H1 (cell line): ENCODE data around the gene ABHD11. TPM values are rescaled to one million over a fixed set of nuclear protein-coding genes. Genes with fewer than 3 reads are reported as not detected.
A peak's percentile ranks its signal among the peaks of the same experiment; 100 is the strongest.

Experiments
- CTCF ChIA-PET: fragments of 300-600 bp; sonication (Branson Sonifier 250); formaldehyde crosslinking; loops from one replicate; lab custom pipeline; 2021; ENCODE audit not compliant: partially characterized antibody; lab: Charles Lee
- POLR2A ChIA-PET: fragments of 300-600 bp; sonication (Branson Sonifier 250); formaldehyde crosslinking; loops from one replicate; lab custom pipeline; 2021; ENCODE audit warnings: inconsistent platforms; ENCODE audit not compliant: partially characterized antibody; lab: Charles Lee
- DNase-seq, 2 experiments: peaks; one replicate each; pipeline versions ENCODE4 v3.0.0 to v3.0.0-alpha.2; 2010 to 2022; ENCODE audit warnings: low spot score in 2 of 2, low read depth in 1 of 2, mixed read lengths in 1 of 2
- FAIRE-seq: peaks from 2 replicates; lab custom pipeline; 2011; peaks lifted over from hg19 to GRCh38; lab: Jason Lieb, UNC
- H2AFZ ChIP-seq: 2 replicates; pipeline ENCODE4 v1.8.1; 2012; ENCODE audit warnings: low read length, inconsistent platforms
- H2AK5ac ChIP-seq: 2 replicates; pipeline ENCODE4 v1.6.1; 2013; ENCODE audit warnings: low read depth, low read length
- H2BK120ac ChIP-seq: replicated peaks from 2 replicates; pipeline ENCODE3; 2013; ENCODE audit warnings: low read depth, low read length, inconsistent platforms
- H2BK12ac ChIP-seq: 2 replicates; pipeline ENCODE4 v1.6.1; 2013; ENCODE audit warnings: low read depth, low read length
- H2BK15ac ChIP-seq: 2 replicates; pipeline ENCODE4 v1.6.1; 2013; ENCODE audit warnings: low read length
- H2BK20ac ChIP-seq: 2 replicates; pipeline ENCODE4 v1.6.1; 2013; ENCODE audit warnings: low read length
- H2BK5ac ChIP-seq: 2 replicates; pipeline ENCODE4 v1.6.1; 2013; ENCODE audit warnings: low read depth, low read length
- H3K14ac ChIP-seq: 2 replicates; pipeline ENCODE4 v1.6.1; 2013; ENCODE audit warnings: inconsistent platforms; ENCODE audit not compliant: insufficient read length
- H3K18ac ChIP-seq: 2 replicates; pipeline ENCODE4 v1.6.1; 2013; ENCODE audit warnings: low read length; ENCODE audit errors: extremely low read depth
- H3K23ac ChIP-seq: 2 replicates; pipeline ENCODE4 v1.6.1; 2013; ENCODE audit warnings: inconsistent platforms; ENCODE audit not compliant: insufficient read length
- H3K23me2 ChIP-seq: 2 replicates; pipeline ENCODE4 v1.6.1; 2013; ENCODE audit warnings: low read depth, low read length
- H3K27ac ChIP-seq: 2 replicates; pipeline ENCODE4 v1.6.1; 2011; ENCODE audit warnings: low read depth, low read length, inconsistent platforms
- H3K27me3 ChIP-seq, 4 experiments: replicated peaks in 1 of 4; 1 replicate in 1 of 4; 2 replicates in 3 of 4; pipeline versions ENCODE4 v1.6.1 to v1.8.1; 2011 to 2013; ENCODE audit warnings: low read length in 3 of 4, mild to moderate bottlenecking in 3 of 4, inconsistent platforms in 2 of 4, mixed read lengths in 2 of 4, moderate library complexity in 1 of 4; ENCODE audit not compliant: control insufficient read depth in 3 of 4, insufficient read depth in 3 of 4; ENCODE audit errors: extremely low read depth in 1 of 4
- H3K36me3 ChIP-seq, 4 experiments: 2 replicates each; pipeline versions ENCODE4 v1.6.1 to v1.8.1; 2011 to 2013; ENCODE audit warnings: mild to moderate bottlenecking in 4 of 4, low read length in 3 of 4, moderate library complexity in 2 of 4, control low read depth in 1 of 4, inconsistent platforms in 1 of 4; ENCODE audit not compliant: insufficient read depth in 4 of 4, control insufficient read depth in 2 of 4
- H3K4ac ChIP-seq: replicated peaks from 2 replicates; pipeline ENCODE3; 2013; ENCODE audit warnings: low read length, low read depth, mixed read lengths, inconsistent platforms; ENCODE audit not compliant: insufficient read length
- H3K4me1 ChIP-seq, 4 experiments: replicated peaks in 1 of 4; 1 replicate in 1 of 4; 2 replicates in 3 of 4; pipeline versions ENCODE4 v1.6.1 to v1.8.1; 2011 to 2013; ENCODE audit warnings: low read length in 3 of 4, inconsistent platforms in 2 of 4, mixed read lengths in 1 of 4; ENCODE audit not compliant: insufficient read depth in 4 of 4, control insufficient read depth in 3 of 4
- H3K4me2 ChIP-seq, 2 experiments: 2 replicates each; pipeline versions ENCODE4 v1.6.1 to v1.8.1; 2011 to 2013; ENCODE audit warnings: low read depth in 2 of 2, low read length in 2 of 2, control low read depth in 1 of 2, inconsistent platforms in 1 of 2, mild to moderate bottlenecking in 1 of 2; ENCODE audit not compliant: insufficient read depth in 1 of 2
- H3K4me3 ChIP-seq, 4 experiments: fragments of 200-600, 300-600 bp in 1 of 4; sonication (generic), shearing (Covaris generic), sonication (Bioruptor Twin) in 1 of 4; 2 replicates each; pipeline versions ENCODE4 v1.5.1 to v1.8.1; 2011 to 2016; ENCODE audit warnings: low read length in 4 of 4, low read depth in 3 of 4, control low read depth in 2 of 4, inconsistent platforms in 2 of 4, mild to moderate bottlenecking in 2 of 4, mixed read lengths in 1 of 4, moderate library complexity in 1 of 4; ENCODE audit not compliant: insufficient read depth in 2 of 4; ENCODE audit errors: extremely low read depth in 1 of 4
- H3K56ac ChIP-seq: replicated peaks from 2 replicates; pipeline ENCODE3; 2013; ENCODE audit warnings: low read depth, mild to moderate bottlenecking, mixed read lengths, low read length, inconsistent platforms; ENCODE audit not compliant: insufficient read length
- H3K79me1 ChIP-seq: 2 replicates; pipeline ENCODE4 v1.6.1; 2013; ENCODE audit warnings: low read depth, low read length, control low read depth
- H3K79me2 ChIP-seq, 2 experiments: 2 replicates each; pipeline versions ENCODE4 v1.6.1 to v1.8.1; 2012 to 2013; ENCODE audit warnings: low read length in 2 of 2, mild to moderate bottlenecking in 2 of 2, inconsistent platforms in 1 of 2; ENCODE audit not compliant: insufficient read depth in 2 of 2, control insufficient read depth in 1 of 2
- H3K9ac ChIP-seq, 4 experiments: replicated peaks in 1 of 4; 1 replicate in 1 of 4; 2 replicates in 3 of 4; pipeline versions ENCODE4 v1.6.1 to v1.8.1; 2011 to 2013; ENCODE audit warnings: low read depth in 3 of 4, low read length in 3 of 4, control low read depth in 2 of 4, mild to moderate bottlenecking in 2 of 4, moderate library complexity in 2 of 4, inconsistent platforms in 1 of 4; ENCODE audit errors: extremely low read depth in 1 of 4
- H3K9me3 ChIP-seq, 2 experiments: 2 replicates each; pipeline versions ENCODE4 v1.6.1 to v1.8.1; 2012 to 2013; ENCODE audit warnings: mild to moderate bottlenecking in 2 of 2, moderate library complexity in 2 of 2, control low read depth in 1 of 2, inconsistent platforms in 1 of 2, low read depth in 1 of 2, low read length in 1 of 2, mixed read lengths in 1 of 2; ENCODE audit not compliant: insufficient read depth in 2 of 2
- H4K20me1 ChIP-seq, 2 experiments: replicated peaks in 1 of 2; 2 replicates each; pipeline versions ENCODE3 to v1.8.1; 2011 to 2013; ENCODE audit warnings: inconsistent platforms in 2 of 2, low read length in 2 of 2, mild to moderate bottlenecking in 1 of 2; ENCODE audit not compliant: insufficient read depth in 2 of 2, control insufficient read depth in 1 of 2
- H4K5ac ChIP-seq: 2 replicates; pipeline ENCODE4 v1.6.1; 2013; ENCODE audit warnings: low read length, low read depth, mixed read lengths, inconsistent platforms; ENCODE audit not compliant: insufficient read length
- H4K8ac ChIP-seq: 2 replicates; pipeline ENCODE4 v1.8.0; 2013; ENCODE audit warnings: mild to moderate bottlenecking, moderate library complexity, low read length, inconsistent platforms; ENCODE audit not compliant: insufficient read depth; ENCODE audit errors: extremely low read depth
- H4K91ac ChIP-seq: replicated peaks from 2 replicates; pipeline ENCODE3; 2013; ENCODE audit warnings: low read length, mixed read lengths, inconsistent platforms; ENCODE audit not compliant: insufficient read length
- BRCA1 ChIP-seq: IDR thresholded peaks from 2 replicates; pipeline ENCODE4 v1.6.1; 2012; ENCODE audit warnings: low read depth, low read length, improper control_type of control experiment
- CREB1 ChIP-seq: IDR thresholded peaks from 2 replicates; pipeline ENCODE4 v1.6.1; 2012; ENCODE audit warnings: inconsistent platforms
- EZH2 ChIP-seq: fragments of 200-600 bp; sonication (generic); IDR thresholded peaks from 2 replicates; pipeline ENCODE4 v1.7.1; 2012; ENCODE audit warnings: low read depth, mild to moderate bottlenecking, moderate library complexity, low read length, inconsistent platforms; ENCODE audit not compliant: severe bottlenecking
- FOSL1 ChIP-seq: IDR thresholded peaks from 2 replicates; pipeline ENCODE4 v1.6.1; 2011; ENCODE audit warnings: mild to moderate bottlenecking, low read depth, low read length, moderate library complexity; ENCODE audit not compliant: insufficient read depth
- HDAC2 ChIP-seq, 2 experiments: fragments of 300-600 bp in 1 of 2; sonication (generic) in 1 of 2; IDR thresholded peaks; 2 replicates each; pipeline ENCODE4 v1.6.1; 2011 to 2012; ENCODE audit warnings: low read depth in 2 of 2, low read length in 2 of 2, mild to moderate bottlenecking in 2 of 2, moderate library complexity in 2 of 2, borderline replicate concordance in 1 of 2, inconsistent platforms in 1 of 2
- NANOG ChIP-seq: IDR thresholded peaks from 2 replicates; pipeline ENCODE4 v1.6.1; 2011; ENCODE audit warnings: low read length, low read depth, mild to moderate bottlenecking, inconsistent platforms; ENCODE audit not compliant: insufficient read depth, poor library complexity, severe bottlenecking
- NRF1 ChIP-seq: IDR thresholded peaks from 2 replicates; pipeline ENCODE4 v1.6.1; 2011; ENCODE audit warnings: mild to moderate bottlenecking, low read depth, low read length, improper control_type of control experiment
- POLR2A ChIP-seq, 2 experiments: IDR thresholded peaks; 1 replicate in 1 of 2; 2 replicates in 1 of 2; pipeline ENCODE4 v1.6.1; 2011; ENCODE audit warnings: low read depth in 2 of 2, low read length in 2 of 2, mild to moderate bottlenecking in 2 of 2; ENCODE audit errors: control extremely low read depth in 1 of 2
- TAF7 ChIP-seq: optimal IDR thresholded peaks from 2 replicates; pipeline ENCODE3; 2011; ENCODE audit warnings: low read depth, mild to moderate bottlenecking, inconsistent platforms, low read length, moderate library complexity, borderline replicate concordance
- TEAD4 ChIP-seq: IDR thresholded peaks from 2 replicates; pipeline ENCODE4 v1.6.1; 2012; ENCODE audit warnings: low read depth, low read length, inconsistent platforms, mixed read lengths
- ZNF274 ChIP-seq: IDR thresholded peaks from 2 replicates; pipeline ENCODE4 v1.7.0; 2012; ENCODE audit warnings: low read length, borderline replicate concordance; ENCODE audit errors: extremely low read depth
- WGBS, 2 experiments: shearing (Covaris generic) in 1 of 2; methylation state at CpG; one replicate each; pipeline versions ENCODE4 v1.1.6 to v1.1.7; 2013 to 2015; ENCODE audit warnings: low lambda C conversion rate in 2 of 2, mixed read lengths in 2 of 2, inconsistent platforms in 1 of 2, low coverage in 1 of 2, missing lambda C conversion rate in 1 of 2; ENCODE audit not compliant: insufficient replicate concordance in 2 of 2, insufficient coverage in 1 of 2, insufficient read length in 1 of 2; ENCODE audit errors: extremely low coverage in 1 of 2, missing lambda C conversion rate in 1 of 2; 5-methylcytosine and 5-hydroxymethylcytosine counted together
- polyA plus RNA-seq, 7 experiments: library from polyadenylated mRNA; depleted of rRNA in 3 of 7; stranded (reverse) in 5 of 7; unstranded in 2 of 7; fragments of >200 nt in 5 of 7; fragments of 200-250 nt in 2 of 7; gene quantifications; 1 replicate in 5 of 7; 2 replicates in 1 of 7; 4 replicates in 1 of 7; pipeline versions ENCODE4 v1.2.1 to v1.2.3, GENCODE V29; 2011 to 2013; ENCODE audit warnings: missing spikeins in 2 of 7, mixed read lengths in 2 of 7
- total RNA-seq: library from RNA; stranded (reverse); fragmentation: NEBNext Ultra II Directional; extraction: Animal tissue kit (Norgen Biotek cat#: 25700); gene quantifications from 2 replicates; pipeline ENCODE4 v1.2.1, GENCODE V29; 2021

ABHD11 gene
- total and polyA plus RNA-seq, 2 of the 8 experiments (the other 6 are each of a cell fraction or from before 2014, with no cell fraction given): 19.8 to 42.2 TPM

DNA sequence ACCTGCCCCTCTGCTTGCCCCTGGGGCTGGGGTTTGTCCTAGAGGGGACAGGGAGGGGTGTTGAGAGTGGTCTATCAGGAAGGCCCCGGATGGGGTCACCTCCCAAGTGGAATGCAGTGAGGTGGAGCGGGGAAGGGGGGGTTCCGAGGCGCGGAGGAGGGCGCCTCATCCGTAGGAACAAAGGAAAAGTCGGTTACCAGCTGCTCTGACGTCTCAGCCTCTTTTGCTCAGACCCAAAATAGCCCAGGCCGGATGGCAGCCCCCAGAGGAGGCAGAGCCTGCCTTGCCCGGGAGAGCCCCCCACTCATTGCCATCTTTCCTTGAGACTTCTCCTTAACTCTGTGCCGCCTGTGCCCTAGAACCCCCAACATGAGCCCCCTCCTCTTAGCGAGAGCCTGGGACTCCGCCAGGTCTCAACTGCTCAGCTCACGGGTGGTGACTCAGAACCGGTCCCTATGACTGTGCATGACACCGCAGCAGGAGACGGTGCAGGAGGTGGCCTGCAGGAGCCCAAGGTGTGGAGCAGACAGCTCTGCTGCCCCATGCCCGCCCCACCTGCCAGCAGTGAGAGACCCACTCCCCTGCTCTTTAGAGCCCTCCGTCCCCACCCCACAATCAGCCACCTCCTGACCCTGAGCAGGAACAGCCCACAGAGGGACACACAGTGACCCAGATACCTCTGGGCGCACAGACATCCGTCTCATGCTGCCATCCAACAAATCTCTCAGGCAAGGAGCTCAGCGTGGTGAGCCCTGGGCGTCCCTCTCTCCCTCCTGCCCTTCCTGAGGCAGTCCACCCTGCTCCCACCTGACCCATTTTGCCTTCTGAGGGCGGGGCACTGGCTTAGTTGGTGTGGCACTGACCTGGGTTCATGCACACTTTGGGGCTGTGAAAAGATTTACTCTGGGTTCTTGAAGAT lies 32.2 kb downstream of the ABHD11 start:
- Histone ChIP-seq H4K20me1 (peaks cover 3 to 10% of the 10 kb centered on the region in 2 experiments), H3K4ac (no peak overlapping the region), H2BK120ac (no peak overlapping the region), H3K23me2 (peaks cover 2% of the 10 kb centered on the region; the same call in 1 of the 2 replicates), H3K56ac (no peak overlapping the region), H2BK20ac (no peak overlapping the region), H2BK5ac (no peak overlapping the region), H3K79me2 (no peaks in the 10 kb centered on the region), H3K27ac (no peak overlapping the region), H4K8ac (peak overlapping the region; percentile 68; the same call in 1 of the 2 replicates), H3K27me3 (no peaks in the 10 kb centered on the region; a peak in 1 of 7 replicates), H4K5ac (no peak overlapping the region), H3K18ac (no peak overlapping the region), H3K36me3 (no peaks in the 10 kb centered on the region; a peak in 1 of 8 replicates), H3K14ac (no peak overlapping the region), H4K91ac (no peak overlapping the region), H3K23ac (no peak overlapping the region), H2BK15ac (no peak overlapping the region), H2BK12ac (no peak overlapping the region), H3K4me2 (no peak overlapping the region), H2AFZ (no peak overlapping the region), H3K4me3 (no peak overlapping the region), H3K9me3 (no peaks in the 10 kb centered on the region), H2AK5ac (no peak overlapping the region), H3K4me1 (peaks cover 0 to 19% (median 15%) of the 10 kb centered on the region in 4 experiments; a peak in 6 of 7 replicates), H3K9ac (no peak overlapping the region; a peak in 2 of 7 replicates), H3K79me1 (no peaks in the 10 kb centered on the region)
- ChIA-PET POLR2A (interaction anchor here (0.6 to 2.2 kb wide), 14 partner anchors 10 to 107 kb away, joined by 3 to 7 read pairs (median 4); partner anchors contain the start of genes ABHD11 and STX1A), CTCF (interaction anchor here (0.7 to 9.7 kb wide), 12 partner anchors 8 to 188 kb away, joined by 3 to 130 read pairs (median 4); partner anchors contain the start of gene STX1A)
- peak in 1 of 2 experiments; percentile 47 for DNase-seq
- WGBS, 2 experiments: 82% methylated on average over 18 of the region's 25 CpGs; no CpG with 5 or more reads in 1 of the 2 experiments
- no peak for FAIRE-seq
- no peak for TF ChIP-seq NANOG
- TF ChIP-seq BRCA1: no peak
- no peak for TF ChIP-seq CREB1
- TF ChIP-seq NRF1: no peak
- no peak for TF ChIP-seq TEAD4
- no peak for TF ChIP-seq POLR2A (IDR thresholded peaks at IDR 0.05; ENCODE audit: control extremely low read depth in 1 of 2, low read depth in 2 of 2, low read length in 2 of 2)
- no peak for TF ChIP-seq HDAC2 (IDR thresholded peaks at IDR 0.05; ENCODE audit: borderline replicate concordance in 1 of 2, low read depth in 2 of 2, low read length in 2 of 2)
- TF ChIP-seq ZNF274: no peak
- no peak for TF ChIP-seq FOSL1
- no peak for TF ChIP-seq TAF7
- TF ChIP-seq EZH2: no peak
